ENCODE data around the gene LIX1L.

The LIX1L gene

GRCh38 chr1:145962157-145963102 lies 4.6 kb upstream of the LIX1L start:
- no peak for DNase-seq

- no peak for DNase-seq
Measured at GRCh38 chr1:145961425-145962156, 3.8 kb upstream of the LIX1L start.

GRCh38 chr1:145961109-145961424 lies 3.2 kb upstream of the LIX1L start:
- DNase-seq = no peak

- peak; percentile 93 for DNase-seq
Measured at GRCh38 chr1:145960468-145961108, 2.8 kb upstream of the LIX1L start.

- DNase-seq = no peak
Measured at GRCh38 chr1:145959957-145960467, 2.2 kb upstream of the LIX1L start.

- DNase-seq = no peak
Measured at GRCh38 chr1:145959333-145959732, 1.5 kb upstream of the LIX1L start.

GRCh38 chr1:145958734-145959133 lies 917 bp upstream of the LIX1L start:
- DNase-seq = no peak

GRCh38 chr1:145956781-145957442 lies 905 bp downstream of the LIX1L start:
- no peak for DNase-seq

GRCh38 chr1:145956361-145956760 lies 1.5 kb downstream of the LIX1L start:
- no peak for DNase-seq

GRCh38 chr1:145955436-145955835 lies 2.4 kb downstream of the LIX1L start:
- no peak for DNase-seq

- no peak for DNase-seq
Measured at GRCh38 chr1:145953861-145954260, 4.0 kb downstream of the LIX1L start.

- DNase-seq = no peak
Measured at GRCh38 chr1:145952903-145953302, 4.9 kb downstream of the LIX1L start.

- no peak for DNase-seq
Measured at GRCh38 chr1:145951526-145951925, 6.3 kb downstream of the LIX1L start.

- no peak for DNase-seq
Measured at GRCh38 chr1:145949219-145949618, 8.6 kb downstream of the LIX1L start.

GRCh38 chr1:145947551-145947950 lies 10.3 kb downstream of the LIX1L start:
- no peak for DNase-seq

- no peak for DNase-seq
Measured at GRCh38 chr1:145946477-145946986, 11.3 kb downstream of the LIX1L start.

- no peak for DNase-seq
Measured at GRCh38 chr1:145944532-145944931, 13.3 kb downstream of the LIX1L start.

GRCh38 chr1:145942871-145943270 lies 14.9 kb downstream of the LIX1L start:
- DNase-seq = no peak

- no peak for DNase-seq
Measured at GRCh38 chr1:145942405-145942804, 15.4 kb downstream of the LIX1L start.

- no peak for DNase-seq
Measured at GRCh38 chr1:145937436-145937835, 20.4 kb downstream of the LIX1L start.

GRCh38 chr1:145936247-145936646 lies 21.6 kb downstream of the LIX1L start:
- DNase-seq = no peak

- DNase-seq = no peak
Measured at GRCh38 chr1:145935708-145936107, 22.1 kb downstream of the LIX1L start.

Measured in islet precursor cell (in vitro differentiated cells).